NCI-H2171 treated with DMSO at 0.1 percent for 48 hours (cell line): ENCODE results near the gene EVPL.

Source experiments
- DNase-seq: peaks from one replicate; lab custom pipeline; 2025; lab: John Stamatoyannopoulos, UW

Gene EVPL

DNA sequence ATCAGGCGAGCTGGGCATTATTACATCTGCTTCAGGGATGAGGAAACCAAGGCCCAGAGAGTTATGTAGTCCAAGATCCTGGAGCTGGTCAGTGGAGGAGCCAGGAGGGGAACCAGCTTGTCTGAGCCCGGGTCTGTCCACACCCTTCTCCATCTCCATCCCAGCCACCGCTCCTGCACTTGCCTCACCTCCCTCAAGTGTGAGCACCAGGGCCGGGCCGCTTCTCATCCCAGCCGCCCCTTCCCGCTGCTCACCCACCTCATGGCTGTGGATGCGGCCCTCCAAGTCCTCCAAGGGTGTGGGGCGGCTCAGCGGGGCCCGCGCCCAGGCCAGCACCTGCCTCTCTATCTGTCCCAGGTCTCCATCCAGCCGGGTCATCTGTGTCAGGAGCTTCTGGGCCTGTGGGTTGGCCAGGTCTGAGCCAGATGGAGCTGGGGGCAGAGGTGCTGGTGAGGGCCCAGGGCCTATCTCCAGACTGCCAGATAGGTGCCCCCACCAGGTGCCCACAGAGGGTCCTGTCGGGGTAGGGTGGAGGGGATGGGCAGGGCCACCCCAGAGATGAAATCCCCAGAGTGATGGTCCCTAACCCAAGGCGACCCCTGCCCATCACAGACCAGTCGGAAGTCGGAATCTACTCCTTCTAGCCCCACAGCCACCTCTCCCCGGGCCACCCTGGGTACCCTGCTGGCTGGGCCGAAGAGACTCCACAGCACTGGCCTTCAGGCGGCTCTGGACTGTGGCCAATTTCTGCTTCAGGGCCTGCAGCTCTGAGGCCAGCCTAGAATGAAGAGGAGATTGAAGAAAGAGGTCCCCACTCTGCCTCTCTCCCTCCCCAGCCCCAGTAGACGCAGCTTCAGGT is 9.4 kb downstream of the EVPL start:
- no peak for DNase-seq

GRCh38 chr17:76014925-76015261 is 12.2 kb downstream of the EVPL start:
- DNase-seq: peak; percentile 55

DNA sequence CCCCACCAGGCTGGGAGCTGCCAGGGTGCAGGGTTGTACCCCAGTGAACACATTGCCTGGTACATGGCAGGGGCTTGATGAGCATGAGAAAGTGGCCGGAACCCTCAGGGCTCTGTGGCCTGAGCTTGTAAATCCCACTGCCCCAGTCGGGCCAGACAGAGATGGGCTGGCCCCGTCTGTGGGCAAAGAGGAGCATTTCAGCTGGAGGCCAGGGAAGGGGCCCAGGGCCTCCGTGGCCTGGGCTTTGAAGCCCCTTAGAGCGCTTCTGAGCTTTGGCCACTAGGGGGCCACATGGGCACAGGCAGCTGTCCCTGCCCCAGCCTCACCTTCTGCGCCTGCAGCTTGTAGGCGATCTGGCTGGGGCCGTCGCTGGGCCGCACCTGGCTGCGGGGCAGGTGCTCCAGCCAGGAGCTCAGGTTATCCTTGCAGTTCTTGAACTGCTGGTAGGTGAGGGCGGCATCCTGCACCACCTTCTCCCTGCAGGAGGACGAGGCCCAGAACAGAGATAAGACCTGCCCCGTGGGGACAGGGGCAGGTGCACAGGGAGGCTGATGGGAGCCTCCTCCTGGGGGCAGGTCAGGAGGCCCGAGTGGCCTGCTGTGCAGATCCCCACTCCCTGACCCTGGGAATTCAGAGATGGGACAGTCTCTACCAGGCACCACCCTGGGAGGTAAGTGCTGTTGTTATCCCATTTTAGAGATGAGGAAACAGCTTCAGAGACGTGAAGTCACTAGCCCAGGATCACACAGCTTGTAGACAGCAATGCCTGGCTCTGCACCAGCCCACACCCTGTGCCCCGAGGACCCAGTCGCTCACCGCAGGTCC is 12.8 kb downstream of the EVPL start:
- peak; percentile 71 for DNase-seq

- DNase-seq: no peak
Observed at GRCh38 chr17:76013377-76013932, 13.7 kb downstream of the EVPL start.

- DNase-seq: no peak
Observed at GRCh38 chr17:76011951-76012350, 15.2 kb downstream of the EVPL start.

DNA sequence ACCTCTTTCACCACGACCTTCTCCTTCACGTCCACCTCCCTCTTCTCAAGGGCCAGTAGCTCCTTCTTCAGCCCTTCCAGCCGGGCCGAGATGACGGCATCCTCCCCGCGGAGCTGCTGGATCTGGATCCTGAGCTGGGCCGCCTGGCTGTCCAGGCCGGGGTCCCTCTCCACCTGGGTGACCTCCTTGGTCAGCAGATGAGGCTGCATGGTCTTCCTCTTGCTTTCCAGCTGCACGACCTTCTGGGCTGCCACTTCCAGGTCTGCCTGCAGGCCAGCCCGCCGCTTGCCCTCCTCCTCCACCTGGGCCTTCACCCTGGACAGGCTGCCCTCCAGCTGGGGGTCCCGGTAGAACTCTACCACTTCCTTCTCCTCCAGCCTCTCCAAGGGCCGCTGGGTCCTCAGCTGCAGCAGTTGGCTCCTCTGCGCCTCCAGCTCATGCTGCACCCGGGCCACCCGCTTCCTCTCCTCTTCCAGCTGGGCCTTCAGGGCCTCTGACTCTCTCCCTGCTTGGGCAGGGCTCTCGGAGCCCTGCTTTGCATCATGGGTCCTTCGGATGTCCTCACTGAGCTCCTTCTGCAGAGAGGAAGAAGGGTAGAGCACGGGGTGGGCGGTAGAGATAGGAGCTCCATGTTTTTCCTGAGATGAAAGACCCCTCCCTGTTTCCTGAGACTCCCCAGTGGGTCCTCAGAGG is 17.0 kb downstream of the EVPL start:
- no peak for DNase-seq

DNA sequence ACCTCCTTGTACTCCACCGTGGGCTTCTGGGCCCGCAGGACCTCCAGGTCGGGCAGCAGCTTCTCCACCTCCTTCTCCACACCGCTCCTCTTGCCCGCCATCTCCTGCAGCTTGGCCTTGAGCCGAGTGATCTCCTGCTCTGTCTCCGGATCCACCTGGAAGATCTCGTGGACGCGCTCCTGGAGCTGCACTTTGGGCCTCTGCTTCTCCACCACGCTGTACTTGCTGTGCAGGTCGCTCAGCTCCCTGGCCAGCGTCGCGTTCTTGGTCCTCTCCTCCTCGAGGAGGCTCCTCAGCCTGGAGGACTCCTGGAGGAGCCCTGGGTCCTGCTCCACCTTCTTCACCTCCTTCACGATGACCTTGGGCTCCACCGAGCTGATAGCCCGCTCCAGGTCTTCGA is 17.7 kb downstream of the EVPL start:
- DNase-seq: no peak

DNA sequence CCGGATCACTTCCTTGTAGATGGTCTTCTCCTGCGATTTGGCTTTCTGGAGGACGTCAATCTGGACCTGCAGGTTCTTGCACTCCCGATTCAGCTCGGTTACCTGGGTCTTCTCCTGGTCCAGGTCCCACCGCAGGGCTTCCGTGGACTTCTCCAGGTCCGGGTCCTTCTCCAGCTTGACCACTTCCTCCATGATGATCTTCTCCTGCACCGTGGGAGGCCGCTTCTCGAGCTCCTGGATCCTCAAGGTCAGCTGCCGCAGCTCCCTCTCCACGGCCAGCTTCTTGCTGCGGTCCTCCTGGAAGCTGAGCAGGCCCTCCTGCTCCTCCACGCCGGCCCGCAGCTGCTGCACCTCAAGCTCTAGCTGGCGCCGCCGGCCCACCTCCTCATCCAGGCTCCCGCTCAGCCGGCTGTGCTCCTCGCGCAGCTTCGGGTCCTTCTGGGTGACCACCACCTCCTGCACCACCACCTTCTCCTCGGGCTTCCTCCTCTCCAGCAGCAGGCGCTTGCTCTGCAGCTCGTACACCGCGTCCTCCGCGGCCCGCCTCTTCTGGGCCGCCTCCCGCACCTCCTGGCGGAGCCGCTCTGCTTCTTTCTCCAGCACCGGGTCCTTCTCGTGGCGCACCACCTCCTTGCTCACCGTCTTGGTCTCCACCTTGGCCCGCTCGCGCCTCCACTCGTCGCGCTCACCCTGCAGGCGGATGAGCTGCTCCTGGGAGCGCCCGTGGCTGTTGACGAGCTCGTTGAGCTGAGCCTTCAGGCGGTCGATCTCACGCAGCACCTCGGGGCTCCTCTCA is 18.3 kb downstream of the EVPL start:
- DNase-seq: no peak

- no peak for DNase-seq
Observed at GRCh38 chr17:76008208-76008607, 18.9 kb downstream of the EVPL start.

GRCh38 chr17:76007850-76008165 is 19.3 kb downstream of the EVPL start:
- DNase-seq: no peak

GRCh38 chr17:76007131-76007849 is 19.8 kb downstream of the EVPL start:
- DNase-seq: no peak

DNA sequence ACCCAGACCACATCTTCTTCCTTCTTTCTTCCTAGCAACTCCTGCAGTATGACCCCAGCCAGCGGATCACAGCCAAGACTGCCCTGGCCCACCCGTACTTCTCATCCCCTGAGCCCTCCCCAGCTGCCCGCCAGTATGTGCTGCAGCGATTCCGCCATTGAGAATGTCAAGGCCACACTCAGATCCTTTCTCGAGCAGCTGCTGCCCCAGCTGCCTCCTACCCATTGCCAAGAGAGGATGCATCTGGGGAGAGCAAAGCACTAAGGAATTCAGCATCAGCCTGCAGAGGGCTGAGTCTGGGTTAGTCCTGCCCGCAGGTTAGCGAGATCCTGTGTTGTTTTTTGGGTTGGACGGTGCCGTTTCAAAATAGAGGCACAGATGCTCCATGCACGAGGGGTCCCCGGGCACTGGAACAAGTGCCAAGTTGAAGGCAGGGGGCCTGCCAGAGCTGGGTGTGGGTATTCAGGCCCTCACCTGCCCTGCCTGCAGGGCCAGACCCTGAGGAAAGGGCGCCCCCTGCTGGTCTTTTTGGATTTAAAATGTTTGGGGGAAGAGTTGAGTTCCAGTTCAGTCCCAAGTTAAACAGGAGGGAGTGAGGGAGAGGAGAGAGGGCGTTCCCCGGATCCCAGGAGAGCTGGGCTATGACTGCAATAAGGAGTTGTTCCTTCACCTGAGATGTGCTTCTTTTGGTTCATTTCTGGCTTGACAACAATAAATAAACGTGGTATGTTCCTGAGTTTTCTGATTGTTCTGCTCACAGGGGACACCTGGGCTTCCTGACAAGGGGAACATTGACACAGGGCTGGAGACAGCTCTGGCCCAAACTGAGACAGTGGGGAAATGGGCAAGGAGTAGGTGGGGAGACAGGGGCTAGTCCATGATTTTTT is 21.6 kb downstream of the EVPL start:
- DNase-seq: peak; percentile 94

DNA sequence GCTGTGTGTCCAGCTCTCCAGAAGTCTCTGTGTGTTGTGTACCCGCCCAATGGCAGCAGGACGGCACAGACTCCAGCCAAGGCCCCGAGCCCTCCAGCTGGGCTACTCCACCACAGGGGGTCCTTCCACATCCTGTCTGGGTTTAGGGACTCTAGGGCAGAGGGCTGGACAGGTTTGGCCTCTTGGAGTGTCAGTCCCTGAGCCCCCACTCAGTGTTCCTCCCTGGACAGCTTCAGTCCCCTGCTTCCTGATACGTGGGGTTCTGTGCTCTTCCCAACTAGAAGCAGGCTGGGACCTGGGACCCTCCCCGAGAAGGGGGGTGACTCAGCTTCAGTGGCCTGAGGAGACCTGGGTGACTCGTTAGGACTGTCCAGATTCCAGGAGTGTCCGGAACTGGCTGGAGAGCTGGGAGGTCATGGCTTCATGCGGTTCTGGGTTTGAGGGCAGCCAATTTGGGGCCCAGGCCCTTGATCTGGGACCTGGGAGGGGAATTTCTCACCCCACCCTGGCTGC is 22.3 kb downstream of the EVPL start:
- DNase-seq: no peak

DNA sequence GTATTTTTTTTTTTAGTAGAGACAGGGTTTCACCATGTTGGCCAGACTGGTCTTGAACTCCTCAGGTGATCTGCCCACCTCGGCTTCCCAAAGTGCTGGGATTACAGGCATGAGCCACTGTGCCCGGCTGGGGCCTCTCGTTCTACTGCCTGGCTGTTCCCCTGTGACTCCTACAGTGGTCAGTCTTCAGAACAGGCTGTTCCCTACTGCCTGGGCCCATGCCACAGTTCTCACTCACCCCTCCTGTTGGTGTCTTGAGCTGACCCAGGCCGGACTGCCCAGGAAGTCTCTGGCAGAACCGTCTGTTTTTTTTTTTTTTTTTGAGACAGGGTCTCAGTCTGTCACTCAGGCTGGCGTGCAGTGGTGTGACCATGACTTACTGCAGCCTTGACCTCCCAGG is 23.2 kb downstream of the EVPL start:
- DNase-seq: no peak

GRCh38 chr17:76002100-76002499 is 25.0 kb downstream of the EVPL start:
- no peak for DNase-seq

- no peak for DNase-seq
Observed at GRCh38 chr17:76000755-76001521, 26.2 kb downstream of the EVPL start, which contains the start of gene CDK3. Gene CDK3 (plus strand): TSS chr17:76000855. CDS start chr17:76001426, 571 bp downstream.

DNA sequence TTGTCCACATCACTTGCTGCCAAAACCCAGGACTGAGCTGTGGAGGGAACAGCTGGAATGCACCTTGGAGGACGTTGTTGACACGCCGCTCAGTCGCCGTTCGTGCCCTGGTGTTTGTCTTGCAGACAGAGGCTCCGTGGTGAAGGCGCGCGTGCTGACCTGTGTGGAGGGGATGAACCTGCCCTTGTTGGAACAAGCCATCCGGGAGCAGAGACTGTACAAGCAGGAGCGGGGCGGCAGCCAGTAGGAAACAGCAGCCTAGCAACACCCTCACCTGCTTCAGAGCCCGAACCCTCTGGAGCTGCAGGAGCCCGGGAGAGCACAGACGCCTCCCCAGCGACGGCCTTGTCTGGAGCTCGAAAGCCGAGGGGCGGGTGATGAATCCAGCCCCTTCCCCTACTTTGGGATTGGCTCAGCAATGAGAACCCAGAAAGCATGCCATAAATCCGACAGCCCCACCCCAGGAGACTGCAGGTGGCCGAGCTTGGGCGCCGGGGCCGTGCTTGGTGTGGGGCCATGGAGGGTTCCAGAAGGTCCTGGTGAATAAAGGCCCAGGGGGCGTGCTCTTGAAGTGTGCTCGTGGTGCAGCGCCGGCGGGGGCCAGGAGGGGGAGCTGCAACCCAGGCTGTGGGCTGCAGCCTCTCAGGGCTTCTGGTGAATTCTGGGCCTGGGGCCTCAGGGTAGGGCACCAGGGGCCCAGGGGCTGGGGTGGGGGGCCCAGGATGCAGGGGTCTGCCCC is 26.9 kb downstream of the EVPL start:
- no peak for DNase-seq

- no peak for DNase-seq
Observed at GRCh38 chr17:75998327-75998795, 28.7 kb downstream of the EVPL start.
